Right kidney (tissue), 1 donor: ENCODE measurements around the gene MAPKAP1.

Source experiments
- DNase-seq: peaks from one replicate; pipeline ENCODE4 v3.0.0-alpha.2; 2016

Gene MAPKAP1

GRCh38 chr9:125536167-125536772 is 170.7 kb downstream of the MAPKAP1 start:
- no peak for DNase-seq

GRCh38 chr9:125534971-125535701 is 171.9 kb downstream of the MAPKAP1 start:
- DNase-seq, result no peak

- no peak for DNase-seq
Observed at GRCh38 chr9:125532812-125533594, 174.0 kb downstream of the MAPKAP1 start.

DNA sequence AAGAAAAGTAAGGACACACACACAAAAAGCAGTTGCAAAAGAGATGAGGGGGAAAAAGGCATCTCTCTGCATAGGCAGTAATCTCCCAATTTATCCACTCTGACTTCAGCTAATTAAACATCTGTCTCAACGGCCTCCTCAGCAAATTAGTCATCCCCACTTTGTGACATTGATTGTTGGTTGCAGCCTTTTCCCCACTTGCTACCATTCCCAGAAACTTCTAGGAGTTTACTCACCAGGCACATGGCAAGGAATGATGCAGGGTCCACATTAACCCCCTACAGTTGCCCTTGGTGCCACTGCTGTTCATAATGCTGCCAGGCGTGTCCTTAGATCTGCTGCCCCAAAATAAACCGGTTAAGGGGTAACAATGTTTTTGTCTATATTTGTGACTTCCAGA is 174.6 kb downstream of the MAPKAP1 start:
- no peak for DNase-seq

- no peak for DNase-seq
Observed at GRCh38 chr9:125529589-125530515, 177.2 kb downstream of the MAPKAP1 start.

DNA sequence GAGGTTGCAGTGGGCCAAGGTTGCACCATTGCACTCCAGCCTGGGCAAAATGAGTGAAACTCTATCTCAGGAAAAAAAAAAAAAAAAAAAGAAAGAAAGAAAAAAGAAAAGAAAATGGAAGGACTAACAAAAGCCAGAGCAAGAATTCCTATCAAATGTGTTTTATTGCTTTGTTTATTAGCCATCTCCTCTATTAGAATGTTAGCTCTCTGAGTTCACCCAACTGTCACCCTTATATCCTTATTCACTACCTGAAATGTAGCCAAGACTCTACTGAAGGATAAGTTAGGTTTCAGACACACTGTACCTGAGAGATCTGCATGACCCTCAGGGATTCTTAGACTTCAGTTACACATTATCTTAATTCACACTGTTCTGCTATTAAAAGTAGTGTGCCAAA is 177.9 kb downstream of the MAPKAP1 start:
- no peak for DNase-seq

- no peak for DNase-seq
Observed at GRCh38 chr9:125527471-125528002, 179.5 kb downstream of the MAPKAP1 start.

DNA sequence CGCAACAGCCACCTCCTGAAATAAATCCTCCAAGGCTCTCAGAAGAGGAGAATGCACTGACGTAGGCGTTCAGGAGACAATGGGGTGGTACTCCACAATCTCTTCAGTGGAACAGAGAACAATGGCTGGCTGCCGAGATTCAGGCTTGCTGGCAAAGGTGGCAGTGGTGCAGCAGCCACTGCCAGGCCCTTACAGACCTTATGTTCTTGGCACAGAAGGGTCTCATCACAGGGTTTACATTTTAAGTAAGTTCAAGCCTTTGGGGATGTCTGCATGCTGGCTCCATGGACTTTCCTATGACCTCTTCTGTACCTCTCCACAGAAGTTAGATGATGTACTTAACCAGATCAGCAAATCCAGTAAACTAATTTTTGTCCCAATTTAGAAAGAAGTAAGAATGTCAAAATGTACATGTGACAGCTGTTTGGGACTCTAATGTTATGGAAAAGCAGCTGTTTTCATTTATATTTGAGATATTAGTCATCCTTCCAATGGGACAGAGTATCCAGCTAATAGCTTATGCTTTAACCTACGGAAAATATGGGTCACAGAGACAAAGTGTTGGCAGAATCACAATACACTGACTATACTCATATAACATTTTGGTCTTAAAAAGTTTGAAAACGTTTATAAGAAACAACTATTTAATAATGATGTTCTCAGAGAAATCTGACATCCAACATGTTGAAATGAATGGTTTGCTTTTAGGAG is 180.9 kb downstream of the MAPKAP1 start:
- no peak for DNase-seq

DNA sequence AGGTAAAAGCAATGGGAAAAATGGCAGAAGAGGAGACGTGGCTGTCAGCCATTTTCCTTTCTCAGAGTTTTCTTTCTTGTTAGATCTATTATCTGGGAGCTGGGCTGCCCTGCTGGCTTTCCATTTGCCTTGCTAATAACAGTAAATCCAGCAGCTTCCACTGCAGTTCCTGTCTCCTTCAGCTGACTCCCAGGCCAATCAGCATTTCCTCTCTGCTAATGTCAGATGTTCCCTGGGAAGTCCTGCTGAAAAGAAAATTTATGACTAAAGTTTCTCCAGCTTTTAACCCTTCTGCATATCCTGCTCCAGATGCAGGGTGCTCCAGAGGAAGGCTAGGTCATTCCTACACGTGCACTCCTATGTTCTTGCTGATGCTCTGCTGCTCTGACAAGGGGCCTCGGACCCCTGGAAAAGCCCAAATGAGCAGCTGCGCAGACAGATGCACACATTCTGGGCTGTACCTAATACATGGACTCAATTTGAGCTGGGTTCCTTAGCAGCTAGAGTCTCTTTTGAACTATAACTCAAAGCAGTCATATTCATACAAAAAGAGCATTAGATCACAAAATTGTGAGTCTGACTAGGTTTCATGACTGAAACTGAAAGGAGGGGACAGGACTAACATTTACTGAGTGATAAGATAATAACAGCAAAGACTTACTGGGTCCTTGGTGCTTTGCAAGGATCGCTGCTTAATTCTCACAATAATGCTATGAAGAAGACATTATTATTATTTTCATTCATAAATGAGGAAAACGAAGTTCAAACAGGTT is 182.2 kb downstream of the MAPKAP1 start:
- DNase-seq, result no peak

- DNase-seq, result no peak
Observed at GRCh38 chr9:125523681-125524080, 183.3 kb downstream of the MAPKAP1 start.

DNA sequence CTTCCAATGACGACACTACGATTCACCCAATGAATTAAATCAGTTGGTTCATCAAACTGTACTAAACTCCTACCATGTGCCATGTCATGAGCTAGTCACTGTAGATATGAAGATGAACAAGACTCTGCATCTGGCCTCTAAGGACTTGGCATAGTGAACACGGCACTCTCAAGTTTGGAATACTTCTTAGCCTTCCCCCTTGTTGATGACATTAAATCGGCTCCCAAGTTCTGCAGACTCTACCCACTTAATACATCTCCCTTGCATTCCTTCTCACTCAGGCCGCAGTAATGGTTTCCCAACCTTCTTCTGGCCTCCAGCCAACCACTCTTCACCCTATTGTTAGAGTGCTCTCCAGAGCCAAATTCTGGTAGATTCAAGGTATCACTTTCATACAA is 184.7 kb downstream of the MAPKAP1 start:
- no peak for DNase-seq

DNA sequence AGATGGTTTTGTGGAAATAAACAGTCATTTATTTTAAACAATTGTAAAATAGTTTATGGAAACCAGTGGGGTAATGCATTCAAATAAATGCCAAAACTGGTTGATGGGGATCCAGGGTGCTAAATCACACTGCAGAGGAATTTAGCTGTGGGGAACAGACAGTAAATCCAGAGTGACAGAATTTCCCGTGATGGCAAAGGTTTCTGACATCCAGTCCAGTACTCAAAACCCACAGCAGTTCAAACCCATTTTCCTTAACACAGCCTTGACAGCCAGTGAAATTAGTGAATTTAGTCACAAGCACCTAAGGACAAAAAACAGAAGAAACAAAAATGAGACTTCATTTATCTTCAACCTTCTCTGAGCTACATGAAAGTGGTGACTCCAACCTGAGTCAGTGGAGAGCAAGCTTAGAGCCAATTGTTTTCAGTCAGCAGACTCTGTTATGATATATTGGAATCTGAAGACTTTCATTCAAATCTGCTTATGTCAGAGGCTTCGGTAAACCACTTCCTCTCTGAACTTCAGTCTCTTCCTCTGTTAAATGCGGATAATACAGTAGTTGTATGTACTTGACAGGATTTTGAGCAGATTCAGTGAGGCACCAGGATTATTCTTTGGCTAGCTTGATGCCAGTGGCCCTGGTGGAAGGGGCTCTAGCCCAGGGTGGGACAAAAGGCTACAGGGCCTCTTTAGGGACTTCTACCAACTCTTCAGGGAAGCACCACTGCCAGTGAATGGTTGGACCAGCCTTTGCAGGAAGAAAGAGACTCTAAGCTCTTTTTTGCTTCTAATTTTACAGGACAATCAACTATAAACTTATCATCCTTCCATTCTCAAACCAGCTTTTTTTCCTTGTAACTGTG is 185.3 kb downstream of the MAPKAP1 start:
- DNase-seq, result no peak

- no peak for DNase-seq
Observed at GRCh38 chr9:125519734-125520133, 187.3 kb downstream of the MAPKAP1 start.

DNA sequence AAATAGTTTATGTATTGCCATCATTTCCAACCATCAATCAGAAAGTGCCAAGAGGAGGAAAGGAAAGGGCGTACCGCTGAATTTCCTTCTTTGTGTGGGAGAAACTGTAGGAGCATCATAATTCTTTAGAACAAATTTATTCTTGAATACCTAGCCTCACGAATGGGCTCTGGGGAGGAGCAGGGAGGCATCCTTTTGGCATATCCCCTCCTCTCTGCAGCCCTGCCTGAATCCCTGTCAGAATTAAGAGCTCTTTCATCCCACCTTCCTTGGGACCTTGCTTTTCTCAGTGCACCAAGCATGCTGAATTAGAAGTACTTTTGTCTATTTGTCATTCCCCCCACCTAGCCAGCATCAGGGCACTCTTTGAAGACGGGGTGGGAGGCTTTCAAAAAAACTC is 189.4 kb downstream of the MAPKAP1 start:
- no peak for DNase-seq

DNA sequence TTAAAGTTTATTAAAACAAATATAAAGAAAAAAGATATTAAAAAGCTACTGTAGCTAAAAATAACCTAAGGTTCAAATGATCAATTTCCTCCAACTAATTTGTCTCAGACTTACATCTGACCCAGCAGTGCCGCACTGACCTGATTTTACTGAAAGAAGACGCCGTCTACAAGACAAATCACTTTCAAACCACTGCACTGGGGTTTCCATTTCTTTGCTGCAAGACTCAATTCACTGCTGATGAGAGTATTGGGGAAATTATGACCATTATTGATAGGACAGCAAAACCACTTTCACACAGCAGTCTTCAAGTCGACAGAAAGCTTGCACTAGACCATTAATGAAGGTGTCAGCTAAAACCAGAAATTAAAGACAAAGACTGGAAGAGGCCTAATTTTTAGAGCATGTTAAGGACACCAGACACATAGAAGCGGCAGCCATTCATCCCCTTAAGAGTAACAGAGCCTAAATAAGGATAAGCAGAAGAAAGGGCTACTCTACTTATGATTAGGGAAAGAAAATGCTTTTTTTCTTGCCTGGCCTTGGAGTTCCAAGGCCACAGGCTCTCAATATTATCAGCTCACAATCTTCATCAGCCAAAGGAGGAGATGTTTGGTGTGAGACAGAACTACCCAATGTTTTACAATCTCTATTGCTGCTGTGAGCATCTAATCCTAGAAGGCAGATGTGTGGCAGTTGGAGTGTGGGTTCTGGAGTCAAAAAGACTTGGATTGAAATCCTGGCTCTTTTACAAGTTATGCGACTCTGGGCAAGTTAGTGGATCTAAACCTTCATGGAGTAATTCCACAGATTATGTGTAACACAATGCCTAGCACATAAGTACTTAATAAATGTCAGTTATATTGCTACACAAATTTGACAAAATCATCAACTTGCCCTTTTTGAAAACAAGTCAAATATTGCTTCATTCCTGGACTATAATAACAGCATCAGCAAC is 190.7 kb downstream of the MAPKAP1 start:
- no peak for DNase-seq

DNA sequence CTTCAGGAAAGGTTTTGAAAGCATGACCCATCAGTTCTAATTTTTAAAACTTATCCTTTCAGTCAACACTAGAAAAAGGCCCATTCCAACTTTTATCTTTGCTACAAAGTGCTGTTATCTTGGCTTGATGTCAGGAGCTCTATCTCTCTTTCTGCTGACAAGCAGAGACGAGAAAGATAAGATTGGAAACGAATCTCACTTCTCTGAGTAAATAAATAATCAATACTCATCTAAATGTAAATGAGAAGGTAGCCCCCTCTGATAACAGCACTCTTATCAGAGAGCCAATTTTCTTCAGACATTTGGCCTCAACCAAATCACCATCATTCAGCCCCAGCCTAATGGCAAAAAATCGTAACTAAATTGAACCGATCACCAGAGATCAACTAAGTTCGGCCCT is 191.7 kb downstream of the MAPKAP1 start:
- DNase-seq, result no peak

- DNase-seq, result no peak
Observed at GRCh38 chr9:125514468-125514867, 192.5 kb downstream of the MAPKAP1 start.

DNA sequence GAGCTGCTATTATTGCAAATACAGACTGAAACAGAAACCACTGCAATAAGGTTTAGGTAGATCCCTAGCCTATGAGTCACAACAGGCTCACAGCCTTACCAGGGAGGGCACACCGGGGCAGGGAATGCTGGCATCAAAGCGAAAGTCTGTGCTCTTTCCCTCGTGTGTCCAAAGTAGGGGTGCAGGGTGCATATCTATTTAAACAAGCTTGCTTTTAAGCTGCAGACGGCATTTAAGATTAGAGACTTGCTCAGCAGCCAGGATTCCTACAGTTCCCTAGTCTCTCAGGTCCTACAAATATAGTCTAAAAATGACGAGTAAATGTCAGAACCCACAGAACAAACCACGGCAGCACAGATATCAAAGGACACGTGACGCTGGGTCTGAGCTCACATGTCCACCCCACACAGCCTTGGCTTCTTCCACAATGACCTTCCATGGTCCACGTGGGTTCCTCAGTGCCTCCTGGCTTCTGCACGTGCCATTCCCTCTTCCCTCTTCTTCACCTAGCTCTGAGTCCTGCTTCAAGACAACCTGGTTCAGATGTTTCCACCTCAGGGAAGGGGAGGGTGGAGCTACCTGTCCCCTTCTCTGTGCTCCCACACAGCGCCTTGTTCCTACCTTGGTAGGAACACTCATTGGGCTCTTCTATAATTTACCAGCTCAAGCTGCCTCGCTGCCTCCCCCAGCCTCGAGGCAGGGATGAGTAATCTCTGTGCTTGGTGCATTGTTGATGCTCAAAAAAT is 193.2 kb downstream of the MAPKAP1 start:
- no peak for DNase-seq
